H1 (cell line): ENCODE results near the gene HHAT. TPM values are rescaled to one million over a fixed set of nuclear protein-coding genes. Genes with fewer than 3 reads are reported as not detected.

ENCODE experiments used
- CTCF ChIA-PET: fragments of 300-600 bp; sonication (Branson Sonifier 250); formaldehyde crosslinking; loops from one replicate; lab custom pipeline; 2021; ENCODE audit not compliant: partially characterized antibody; lab: Charles Lee
- POLR2A ChIA-PET: fragments of 300-600 bp; sonication (Branson Sonifier 250); formaldehyde crosslinking; loops from one replicate; lab custom pipeline; 2021; ENCODE audit warnings: inconsistent platforms; ENCODE audit not compliant: partially characterized antibody; lab: Charles Lee
- DNase-seq, 2 experiments: peaks; one replicate each; pipeline versions ENCODE4 v3.0.0 to v3.0.0-alpha.2; 2010 to 2022; ENCODE audit warnings: low spot score in 2 of 2, low read depth in 1 of 2, mixed read lengths in 1 of 2
- FAIRE-seq: peaks from 2 replicates; lab custom pipeline; 2011; peaks lifted over from hg19 to GRCh38; lab: Jason Lieb, UNC
- H2AFZ ChIP-seq: 2 replicates; pipeline ENCODE4 v1.8.1; 2012; ENCODE audit warnings: low read length, inconsistent platforms
- H2AK5ac ChIP-seq: 2 replicates; pipeline ENCODE4 v1.6.1; 2013; ENCODE audit warnings: low read depth, low read length
- H2BK120ac ChIP-seq: replicated peaks from 2 replicates; pipeline ENCODE3; 2013; ENCODE audit warnings: low read depth, low read length, inconsistent platforms
- H2BK12ac ChIP-seq: 2 replicates; pipeline ENCODE4 v1.6.1; 2013; ENCODE audit warnings: low read depth, low read length
- H2BK15ac ChIP-seq: 2 replicates; pipeline ENCODE4 v1.6.1; 2013; ENCODE audit warnings: low read length
- H2BK20ac ChIP-seq: 2 replicates; pipeline ENCODE4 v1.6.1; 2013; ENCODE audit warnings: low read length
- H2BK5ac ChIP-seq: 2 replicates; pipeline ENCODE4 v1.6.1; 2013; ENCODE audit warnings: low read depth, low read length
- H3K14ac ChIP-seq: 2 replicates; pipeline ENCODE4 v1.6.1; 2013; ENCODE audit warnings: inconsistent platforms; ENCODE audit not compliant: insufficient read length
- H3K18ac ChIP-seq: 2 replicates; pipeline ENCODE4 v1.6.1; 2013; ENCODE audit warnings: low read length; ENCODE audit errors: extremely low read depth
- H3K23ac ChIP-seq: 2 replicates; pipeline ENCODE4 v1.6.1; 2013; ENCODE audit warnings: inconsistent platforms; ENCODE audit not compliant: insufficient read length
- H3K23me2 ChIP-seq: 2 replicates; pipeline ENCODE4 v1.6.1; 2013; ENCODE audit warnings: low read depth, low read length
- H3K27ac ChIP-seq: 2 replicates; pipeline ENCODE4 v1.6.1; 2011; ENCODE audit warnings: low read depth, low read length, inconsistent platforms
- H3K27me3 ChIP-seq, 4 experiments: replicated peaks in 1 of 4; 1 replicate in 1 of 4; 2 replicates in 3 of 4; pipeline versions ENCODE4 v1.6.1 to v1.8.1; 2011 to 2013; ENCODE audit warnings: low read length in 3 of 4, mild to moderate bottlenecking in 3 of 4, inconsistent platforms in 2 of 4, mixed read lengths in 2 of 4, moderate library complexity in 1 of 4; ENCODE audit not compliant: control insufficient read depth in 3 of 4, insufficient read depth in 3 of 4; ENCODE audit errors: extremely low read depth in 1 of 4
- H3K36me3 ChIP-seq, 4 experiments: 2 replicates each; pipeline versions ENCODE4 v1.6.1 to v1.8.1; 2011 to 2013; ENCODE audit warnings: mild to moderate bottlenecking in 4 of 4, low read length in 3 of 4, moderate library complexity in 2 of 4, control low read depth in 1 of 4, inconsistent platforms in 1 of 4; ENCODE audit not compliant: insufficient read depth in 4 of 4, control insufficient read depth in 2 of 4
- H3K4ac ChIP-seq: replicated peaks from 2 replicates; pipeline ENCODE3; 2013; ENCODE audit warnings: low read length, low read depth, mixed read lengths, inconsistent platforms; ENCODE audit not compliant: insufficient read length
- H3K4me1 ChIP-seq, 4 experiments: replicated peaks in 1 of 4; 1 replicate in 1 of 4; 2 replicates in 3 of 4; pipeline versions ENCODE4 v1.6.1 to v1.8.1; 2011 to 2013; ENCODE audit warnings: low read length in 3 of 4, inconsistent platforms in 2 of 4, mixed read lengths in 1 of 4; ENCODE audit not compliant: insufficient read depth in 4 of 4, control insufficient read depth in 3 of 4
- H3K4me2 ChIP-seq, 2 experiments: 2 replicates each; pipeline versions ENCODE4 v1.6.1 to v1.8.1; 2011 to 2013; ENCODE audit warnings: low read depth in 2 of 2, low read length in 2 of 2, control low read depth in 1 of 2, inconsistent platforms in 1 of 2, mild to moderate bottlenecking in 1 of 2; ENCODE audit not compliant: insufficient read depth in 1 of 2
- H3K4me3 ChIP-seq, 4 experiments: fragments of 200-600, 300-600 bp in 1 of 4; sonication (generic), shearing (Covaris generic), sonication (Bioruptor Twin) in 1 of 4; 2 replicates each; pipeline versions ENCODE4 v1.5.1 to v1.8.1; 2011 to 2016; ENCODE audit warnings: low read length in 4 of 4, low read depth in 3 of 4, control low read depth in 2 of 4, inconsistent platforms in 2 of 4, mild to moderate bottlenecking in 2 of 4, mixed read lengths in 1 of 4, moderate library complexity in 1 of 4; ENCODE audit not compliant: insufficient read depth in 2 of 4; ENCODE audit errors: extremely low read depth in 1 of 4
- H3K56ac ChIP-seq: replicated peaks from 2 replicates; pipeline ENCODE3; 2013; ENCODE audit warnings: low read depth, mild to moderate bottlenecking, mixed read lengths, low read length, inconsistent platforms; ENCODE audit not compliant: insufficient read length
- H3K79me1 ChIP-seq: 2 replicates; pipeline ENCODE4 v1.6.1; 2013; ENCODE audit warnings: low read depth, low read length, control low read depth
- H3K79me2 ChIP-seq, 2 experiments: 2 replicates each; pipeline versions ENCODE4 v1.6.1 to v1.8.1; 2012 to 2013; ENCODE audit warnings: low read length in 2 of 2, mild to moderate bottlenecking in 2 of 2, inconsistent platforms in 1 of 2; ENCODE audit not compliant: insufficient read depth in 2 of 2, control insufficient read depth in 1 of 2
- H3K9ac ChIP-seq, 4 experiments: replicated peaks in 1 of 4; 1 replicate in 1 of 4; 2 replicates in 3 of 4; pipeline versions ENCODE4 v1.6.1 to v1.8.1; 2011 to 2013; ENCODE audit warnings: low read depth in 3 of 4, low read length in 3 of 4, control low read depth in 2 of 4, mild to moderate bottlenecking in 2 of 4, moderate library complexity in 2 of 4, inconsistent platforms in 1 of 4; ENCODE audit errors: extremely low read depth in 1 of 4
- H3K9me3 ChIP-seq, 2 experiments: 2 replicates each; pipeline versions ENCODE4 v1.6.1 to v1.8.1; 2012 to 2013; ENCODE audit warnings: mild to moderate bottlenecking in 2 of 2, moderate library complexity in 2 of 2, control low read depth in 1 of 2, inconsistent platforms in 1 of 2, low read depth in 1 of 2, low read length in 1 of 2, mixed read lengths in 1 of 2; ENCODE audit not compliant: insufficient read depth in 2 of 2
- H4K20me1 ChIP-seq, 2 experiments: replicated peaks in 1 of 2; 2 replicates each; pipeline versions ENCODE3 to v1.8.1; 2011 to 2013; ENCODE audit warnings: inconsistent platforms in 2 of 2, low read length in 2 of 2, mild to moderate bottlenecking in 1 of 2; ENCODE audit not compliant: insufficient read depth in 2 of 2, control insufficient read depth in 1 of 2
- H4K5ac ChIP-seq: 2 replicates; pipeline ENCODE4 v1.6.1; 2013; ENCODE audit warnings: low read length, low read depth, mixed read lengths, inconsistent platforms; ENCODE audit not compliant: insufficient read length
- H4K8ac ChIP-seq: 2 replicates; pipeline ENCODE4 v1.8.0; 2013; ENCODE audit warnings: mild to moderate bottlenecking, moderate library complexity, low read length, inconsistent platforms; ENCODE audit not compliant: insufficient read depth; ENCODE audit errors: extremely low read depth
- H4K91ac ChIP-seq: replicated peaks from 2 replicates; pipeline ENCODE3; 2013; ENCODE audit warnings: low read length, mixed read lengths, inconsistent platforms; ENCODE audit not compliant: insufficient read length
- ASH2L ChIP-seq: fragments of 200-600, 300-600 bp; sonication (generic); IDR thresholded peaks from one replicate; pipeline ENCODE4 v1.7.1; 2017; ENCODE audit warnings: low read length
- BACH1 ChIP-seq: IDR thresholded peaks from 2 replicates; pipeline ENCODE4 v1.6.1; 2012; ENCODE audit warnings: low read length, improper control_type of control experiment
- CBX8 ChIP-seq: fragments of 300-800, 300-1000 bp; sonication (generic); IDR thresholded peaks from 2 replicates; pipeline ENCODE4 v1.7.1; 2016; ENCODE audit warnings: low read depth, low read length, borderline replicate concordance
- KDM4A ChIP-seq: IDR thresholded peaks from one replicate; pipeline ENCODE4 v1.7.1; 2012; ENCODE audit warnings: low read depth, mild to moderate bottlenecking, moderate library complexity, low read length, inconsistent platforms; ENCODE audit not compliant: severe bottlenecking
- KDM5A ChIP-seq: fragments of 200-600 bp; IDR thresholded peaks from 2 replicates; pipeline ENCODE4 v1.7.1; 2012; ENCODE audit warnings: mild to moderate bottlenecking, low read length, inconsistent platforms, mixed read lengths
- MAFK ChIP-seq: IDR thresholded peaks from 2 replicates; pipeline ENCODE4 v1.6.1; 2012; ENCODE audit warnings: low read depth, mild to moderate bottlenecking, improper control_type of control experiment, low read length
- PHF8 ChIP-seq: fragments of 200-600 bp; sonication (generic); conservative IDR thresholded peaks from 2 replicates; pipeline ENCODE4 v1.7.1; 2012; ENCODE audit warnings: low read depth, mild to moderate bottlenecking, inconsistent platforms, low read length, moderate library complexity
- POU5F1 ChIP-seq: IDR thresholded peaks from 2 replicates; pipeline ENCODE4 v1.6.1; 2011; ENCODE audit warnings: low read depth, mild to moderate bottlenecking, low read length, moderate library complexity
- RBBP5 ChIP-seq: IDR thresholded peaks from 2 replicates; pipeline ENCODE4 v1.7.1; 2012; ENCODE audit warnings: low read depth, mild to moderate bottlenecking, inconsistent platforms, low read length, moderate library complexity, borderline replicate concordance
- RFX5 ChIP-seq: IDR thresholded peaks from 2 replicates; pipeline ENCODE4 v1.6.1; 2011; ENCODE audit warnings: low read depth, low read length, improper control_type of control experiment, borderline replicate concordance
- TAF7 ChIP-seq: optimal IDR thresholded peaks from 2 replicates; pipeline ENCODE3; 2011; ENCODE audit warnings: low read depth, mild to moderate bottlenecking, inconsistent platforms, low read length, moderate library complexity, borderline replicate concordance
- TCF12 ChIP-seq: IDR thresholded peaks from 2 replicates; pipeline ENCODE4 v1.6.1; 2011; ENCODE audit warnings: low read depth, mild to moderate bottlenecking, low read length
- WGBS, 2 experiments: shearing (Covaris generic) in 1 of 2; methylation state at CpG; one replicate each; pipeline versions ENCODE4 v1.1.6 to v1.1.7; 2013 to 2015; ENCODE audit warnings: low lambda C conversion rate in 2 of 2, mixed read lengths in 2 of 2, inconsistent platforms in 1 of 2, low coverage in 1 of 2, missing lambda C conversion rate in 1 of 2; ENCODE audit not compliant: insufficient replicate concordance in 2 of 2, insufficient coverage in 1 of 2, insufficient read length in 1 of 2; ENCODE audit errors: extremely low coverage in 1 of 2, missing lambda C conversion rate in 1 of 2; 5-methylcytosine and 5-hydroxymethylcytosine counted together
- polyA plus RNA-seq, 7 experiments: library from polyadenylated mRNA; depleted of rRNA in 3 of 7; stranded (reverse) in 5 of 7; unstranded in 2 of 7; fragments of >200 nt in 5 of 7; fragments of 200-250 nt in 2 of 7; gene quantifications; 1 replicate in 5 of 7; 2 replicates in 1 of 7; 4 replicates in 1 of 7; pipeline versions ENCODE4 v1.2.1 to v1.2.3, GENCODE V29; 2011 to 2013; ENCODE audit warnings: missing spikeins in 2 of 7, mixed read lengths in 2 of 7
- total RNA-seq: library from RNA; stranded (reverse); fragmentation: NEBNext Ultra II Directional; extraction: Animal tissue kit (Norgen Biotek cat#: 25700); gene quantifications from 2 replicates; pipeline ENCODE4 v1.2.1, GENCODE V29; 2021

HHAT gene
- total and polyA plus RNA-seq, 2 of the 8 experiments (the other 6 are each of a cell fraction or from before 2014, with no cell fraction given): 0.15 to 0.51 TPM

GRCh38 chr1:210541680-210542358, 213.1 kb downstream of the HHAT start:
- Histone ChIP-seq H4K8ac (no peak overlapping the region), H3K36me3 (no peaks in the 10 kb centered on the region), H3K18ac (no peak overlapping the region), H3K23ac (no peak overlapping the region), H4K20me1 (no peaks in the 10 kb centered on the region), H2BK20ac (no peak overlapping the region), H2BK12ac (no peak overlapping the region), H4K5ac (no peak overlapping the region), H3K9ac (no peak overlapping the region), H3K4me1 (peaks cover 0 to 6% (median 3%) of the 10 kb centered on the region in 4 experiments; a peak in 4 of 7 replicates), H3K79me2 (no peaks in the 10 kb centered on the region), H3K27me3 (no peaks in the 10 kb centered on the region), H3K4ac (no peak overlapping the region), H2BK15ac (no peak overlapping the region), H2AK5ac (no peak overlapping the region), H3K9me3 (no peaks in the 10 kb centered on the region), H3K23me2 (no peaks in the 10 kb centered on the region), H3K4me3 (no peak overlapping the region), H3K79me1 (no peaks in the 10 kb centered on the region), H2BK120ac (no peak overlapping the region), H2AFZ (peak overlapping the region; percentile 77; the same call in 1 of the 2 replicates), H3K56ac (no peak overlapping the region), H3K27ac (no peak overlapping the region), H3K14ac (no peak overlapping the region), H4K91ac (no peak overlapping the region), H3K4me2 (no peak overlapping the region), H2BK5ac (no peak overlapping the region)
- DNase-seq (no peak), FAIRE-seq (no peak)
- ChIA-PET CTCF (no interaction called here), POLR2A (no interaction called here)
- TF ChIP-seq CBX8 (no peak), TAF7 (no peak), KDM4A (no peak), MAFK (no peak), PHF8 (no peak), RBBP5 (no peak), POU5F1 (no peak), RFX5 (no peak), TCF12 (no peak), ASH2L (no peak), BACH1 (no peak), KDM5A (no peak)
- 63% methylated on average over 5 of the region's 6 CpGs; no CpG with 5 or more reads in 1 of the 2 experiments for WGBS, 2 experiments
